HepG2 (cell line): ENCODE measurements around the gene JMJD4. TPM values are rescaled to one million over a fixed set of nuclear protein-coding genes. Genes with fewer than 3 reads are reported as not detected.

Source experiments
- CBFB ChIP-seq: sonication (generic); formaldehyde crosslinking; IDR thresholded peaks from 2 replicates; pipeline ENCODE4 v1.4.0; 2020; ENCODE audit warnings: missing genetic modification reagents
- CREB1 ChIP-seq, 2 experiments: fragments of 450-650 bp in 1 of 2; IDR thresholded peaks; 2 replicates each; pipeline ENCODE4 v1.6.1; 2016 to 2017; ENCODE audit warnings: control low read depth in 1 of 2, mild to moderate bottlenecking in 1 of 2, missing compliant biosample characterization in 1 of 2, missing genetic modification characterization in 1 of 2
- GTF2F1 ChIP-seq: fragments of 150-350 bp; IDR thresholded peaks from 2 replicates; pipeline ENCODE4 v1.6.1; 2014; ENCODE audit warnings: low read length
- HIVEP1 ChIP-seq: sonication (generic); formaldehyde crosslinking; IDR thresholded peaks from 2 replicates; pipeline ENCODE4 v1.4.0; 2020; ENCODE audit warnings: mild to moderate bottlenecking, missing genetic modification reagents
- HNF1B ChIP-seq: sonication (generic); formaldehyde crosslinking; IDR thresholded peaks from 2 replicates; pipeline ENCODE4 v1.5.1; 2020; ENCODE audit warnings: mild to moderate bottlenecking, moderate library complexity, missing genetic modification reagents
- MED1 ChIP-seq: sonication (generic); formaldehyde crosslinking; IDR thresholded peaks from 2 replicates; pipeline ENCODE4 v1.4.0; 2020; ENCODE audit warnings: missing genetic modification reagents
- NFYC ChIP-seq: IDR thresholded peaks from 2 replicates; pipeline ENCODE4 v1.6.1; 2016; ENCODE audit warnings: missing genetic modification reagents, missing compliant biosample characterization
- NKX3-1 ChIP-seq: sonication (generic); formaldehyde crosslinking; IDR thresholded peaks from 2 replicates; pipeline ENCODE4 v1.5.0; 2020; ENCODE audit warnings: missing genetic modification reagents
- RFX5 ChIP-seq: IDR thresholded peaks from 2 replicates; pipeline ENCODE4 v1.6.1; 2011; ENCODE audit warnings: low read depth, low read length, improper control_type of control experiment
- SAP130 ChIP-seq: IDR thresholded peaks from 2 replicates; pipeline ENCODE4 v1.6.1; 2016; ENCODE audit warnings: low read depth
- SRY ChIP-seq: sonication (generic); formaldehyde crosslinking; IDR thresholded peaks from 2 replicates; pipeline ENCODE4 v1.8.0; 2022; ENCODE audit warnings: mild to moderate bottlenecking, missing genetic modification reagents
- TEAD3 ChIP-seq: optimal IDR thresholded peaks from 2 replicates; pipeline ENCODE3; 2016; ENCODE audit warnings: borderline replicate concordance
- ZBTB38 ChIP-seq: sonication (generic); formaldehyde crosslinking; IDR thresholded peaks from 2 replicates; pipeline ENCODE4 v1.5.1; 2020; ENCODE audit warnings: mild to moderate bottlenecking, missing genetic modification reagents
- ZBTB7A ChIP-seq: sonication (generic); formaldehyde crosslinking; IDR thresholded peaks from 2 replicates; pipeline ENCODE4 v1.8.0; 2022; ENCODE audit warnings: mild to moderate bottlenecking, missing genetic modification reagents
- ZMYM3 ChIP-seq: sonication (generic); formaldehyde crosslinking; IDR thresholded peaks from 2 replicates; pipeline ENCODE4 v1.5.1; 2020; ENCODE audit warnings: mild to moderate bottlenecking, missing genetic modification reagents
- ZNF12 ChIP-seq: sonication (generic); formaldehyde crosslinking; IDR thresholded peaks from 2 replicates; pipeline ENCODE4 v1.5.0; 2020; ENCODE audit warnings: missing genetic modification reagents
- ZNF350 ChIP-seq: sonication (generic); formaldehyde crosslinking; IDR thresholded peaks from 2 replicates; pipeline ENCODE4 v1.4.0; 2020; ENCODE audit warnings: mild to moderate bottlenecking, low read depth, missing genetic modification reagents, borderline replicate concordance
- ZNF598 ChIP-seq: sonication (generic); formaldehyde crosslinking; IDR thresholded peaks from 2 replicates; pipeline ENCODE4 v1.5.1; 2020; ENCODE audit warnings: mild to moderate bottlenecking, missing genetic modification reagents, borderline replicate concordance
- polyA plus RNA-seq, 8 experiments: library from polyadenylated mRNA; depleted of rRNA in 3 of 8; stranded (reverse) in 7 of 8; unstranded in 1 of 8; fragments of >200 nt; fragmentation: Illumina TruSeq in 4 of 8; extraction: Trizol in 4 of 8; gene quantifications; 2 replicates each; pipeline versions ENCODE4 v1.2.1 to v1.2.3, GENCODE V29; 2011 to 2016; ENCODE audit warnings: low read depth in 4 of 8, missing spikeins in 1 of 8, mixed read lengths in 1 of 8; ENCODE audit not compliant: insufficient read depth in 1 of 8
- total RNA-seq, 5 experiments: library from RNA; depleted of rRNA; stranded (reverse); fragments of >200 nt; fragmentation: Illumina TruSeq; extraction: Trizol; gene quantifications; 2 replicates each; pipeline ENCODE4 v1.2.3, GENCODE V29; 2016; ENCODE audit warnings: low read depth in 1 of 5
- TF ChIP-seq, protein P1 (sequence below): sonication (generic); formaldehyde crosslinking; IDR thresholded peaks from 2 replicates; pipeline ENCODE4 v1.5.1; 2020; ENCODE audit warnings: mild to moderate bottlenecking, missing genetic modification reagents, moderate library complexity
- TF ChIP-seq, protein P2 (sequence below): IDR thresholded peaks from 2 replicates; pipeline ENCODE4 v1.6.1; 2016
- TF ChIP-seq, protein P3 (sequence below): sonication (generic); formaldehyde crosslinking; IDR thresholded peaks from 2 replicates; pipeline ENCODE4 v1.5.0; 2020; ENCODE audit warnings: missing genetic modification reagents, mild to moderate bottlenecking, borderline replicate concordance

Gene JMJD4
- total and polyA plus RNA-seq, 2 of the 13 experiments (the other 11 are each of a cell fraction or from before 2014, with no cell fraction given), result 10.2 to 29.0 TPM

- no peak; the same call in 1 of the 2 replicates for TF ChIP-seq ZMYM3
- no peak for TF ChIP-seq HIVEP1 (CRISPR knock-in tag)
- peak; percentile 77 for TF ChIP-seq ZBTB38 (CRISPR knock-in tag)
- peak; percentile 76; the same call in 1 of the 2 replicates for TF ChIP-seq ZNF598 (CRISPR knock-in tag)
- no peak for TF ChIP-seq ZBTB7A (CRISPR knock-in tag)
- TF ChIP-seq SRY (CRISPR knock-in tag), result 0 out of 2 replicates have a peak, but pooled peaks have one; percentile 52
- peak; percentile 60; the same call in 1 of the 2 replicates for TF ChIP-seq ZNF12 (CRISPR knock-in tag)
- peak; percentile 61 for TF ChIP-seq NFYC (CRISPR knock-in tag)
- TF ChIP-seq NKX3-1 (CRISPR knock-in tag), result peak; percentile 91
- no peak for TF ChIP-seq RFX5
- peak; percentile 84 for TF ChIP-seq TEAD3
- TF ChIP-seq SAP130 (CRISPR knock-in tag), result peak; percentile 97
- TF ChIP-seq CBFB (CRISPR knock-in tag), result peak; percentile 95
- peak; percentile 82 for TF ChIP-seq MED1 (CRISPR knock-in tag)
- TF ChIP-seq, protein P1, sequence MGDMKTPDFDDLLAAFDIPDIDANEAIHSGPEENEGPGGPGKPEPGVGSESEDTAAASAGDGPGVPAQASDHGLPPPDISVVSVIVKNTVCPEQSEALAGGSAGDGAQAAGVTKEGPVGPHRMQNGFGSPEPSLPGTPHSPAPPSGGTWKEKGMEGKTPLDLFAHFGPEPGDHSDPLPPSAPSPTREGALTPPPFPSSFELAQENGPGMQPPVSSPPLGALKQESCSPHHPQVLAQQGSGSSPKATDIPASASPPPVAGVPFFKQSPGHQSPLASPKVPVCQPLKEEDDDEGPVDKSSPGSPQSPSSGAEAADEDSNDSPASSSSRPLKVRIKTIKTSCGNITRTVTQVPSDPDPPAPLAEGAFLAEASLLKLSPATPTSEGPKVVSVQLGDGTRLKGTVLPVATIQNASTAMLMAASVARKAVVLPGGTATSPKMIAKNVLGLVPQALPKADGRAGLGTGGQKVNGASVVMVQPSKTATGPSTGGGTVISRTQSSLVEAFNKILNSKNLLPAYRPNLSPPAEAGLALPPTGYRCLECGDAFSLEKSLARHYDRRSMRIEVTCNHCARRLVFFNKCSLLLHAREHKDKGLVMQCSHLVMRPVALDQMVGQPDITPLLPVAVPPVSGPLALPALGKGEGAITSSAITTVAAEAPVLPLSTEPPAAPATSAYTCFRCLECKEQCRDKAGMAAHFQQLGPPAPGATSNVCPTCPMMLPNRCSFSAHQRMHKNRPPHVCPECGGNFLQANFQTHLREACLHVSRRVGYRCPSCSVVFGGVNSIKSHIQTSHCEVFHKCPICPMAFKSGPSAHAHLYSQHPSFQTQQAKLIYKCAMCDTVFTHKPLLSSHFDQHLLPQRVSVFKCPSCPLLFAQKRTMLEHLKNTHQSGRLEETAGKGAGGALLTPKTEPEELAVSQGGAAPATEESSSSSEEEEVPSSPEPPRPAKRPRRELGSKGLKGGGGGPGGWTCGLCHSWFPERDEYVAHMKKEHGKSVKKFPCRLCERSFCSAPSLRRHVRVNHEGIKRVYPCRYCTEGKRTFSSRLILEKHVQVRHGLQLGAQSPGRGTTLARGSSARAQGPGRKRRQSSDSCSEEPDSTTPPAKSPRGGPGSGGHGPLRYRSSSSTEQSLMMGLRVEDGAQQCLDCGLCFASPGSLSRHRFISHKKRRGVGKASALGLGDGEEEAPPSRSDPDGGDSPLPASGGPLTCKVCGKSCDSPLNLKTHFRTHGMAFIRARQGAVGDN (CRISPR knock-in tag), result peak; percentile 97
- TF ChIP-seq, protein P2, sequence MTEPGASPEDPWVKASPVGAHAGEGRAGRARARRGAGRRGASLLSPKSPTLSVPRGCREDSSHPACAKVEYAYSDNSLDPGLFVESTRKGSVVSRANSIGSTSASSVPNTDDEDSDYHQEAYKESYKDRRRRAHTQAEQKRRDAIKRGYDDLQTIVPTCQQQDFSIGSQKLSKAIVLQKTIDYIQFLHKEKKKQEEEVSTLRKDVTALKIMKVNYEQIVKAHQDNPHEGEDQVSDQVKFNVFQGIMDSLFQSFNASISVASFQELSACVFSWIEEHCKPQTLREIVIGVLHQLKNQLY (CRISPR knock-in tag), result peak; percentile 30; the same call in 1 of the 2 replicates
- peak; percentile 63; the same call in 1 of the 2 replicates for TF ChIP-seq CREB1 (IDR thresholded peaks at IDR 0.05)
- no peak for TF ChIP-seq CREB1 (CRISPR knock-in tag; IDR thresholded peaks at IDR 0.05)
- TF ChIP-seq, protein P3, sequence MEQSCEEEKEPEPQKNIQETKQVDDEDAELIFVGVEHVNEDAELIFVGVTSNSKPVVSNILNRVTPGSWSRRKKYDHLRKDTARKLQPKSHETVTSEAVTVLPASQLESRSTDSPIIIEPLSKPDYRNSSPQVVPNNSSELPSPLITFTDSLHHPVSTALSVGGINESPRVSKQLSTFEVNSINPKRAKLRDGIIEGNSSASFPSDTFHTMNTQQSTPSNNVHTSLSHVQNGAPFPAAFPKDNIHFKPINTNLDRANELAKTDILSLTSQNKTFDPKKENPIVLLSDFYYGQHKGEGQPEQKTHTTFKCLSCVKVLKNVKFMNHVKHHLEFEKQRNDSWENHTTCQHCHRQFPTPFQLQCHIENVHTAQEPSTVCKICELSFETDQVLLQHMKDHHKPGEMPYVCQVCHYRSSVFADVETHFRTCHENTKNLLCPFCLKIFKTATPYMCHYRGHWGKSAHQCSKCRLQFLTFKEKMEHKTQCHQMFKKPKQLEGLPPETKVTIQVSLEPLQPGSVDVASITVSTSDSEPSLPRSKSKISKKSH (CRISPR knock-in tag), result peak; percentile 80
- no peak for TF ChIP-seq GTF2F1
- TF ChIP-seq ZNF350 (CRISPR knock-in tag), result peak; percentile 80
- TF ChIP-seq HNF1B (CRISPR knock-in tag), result peak; percentile 92
Observed at GRCh38 chr1:227734856-227735538, at the start of gene JMJD4, which contains the start of gene SNAP47 (continued).
